Measurements from ENCODE around the gene COL24A1.

Gene COL24A1

GRCh38 chr1:86156566-86157455 is at the start of gene COL24A1:
TSS of gene COL24A1 (minus strand) at chr1:86156772. CDS start at chr1:86156396, 376 bp downstream.
- DNase-seq (ENCODE audit: low spot score) = peak; percentile 79

- DNase-seq (ENCODE audit: low spot score) = no peak
Observed at GRCh38 chr1:86205741-86206140, 49.2 kb upstream of the COL24A1 start.

DNA sequence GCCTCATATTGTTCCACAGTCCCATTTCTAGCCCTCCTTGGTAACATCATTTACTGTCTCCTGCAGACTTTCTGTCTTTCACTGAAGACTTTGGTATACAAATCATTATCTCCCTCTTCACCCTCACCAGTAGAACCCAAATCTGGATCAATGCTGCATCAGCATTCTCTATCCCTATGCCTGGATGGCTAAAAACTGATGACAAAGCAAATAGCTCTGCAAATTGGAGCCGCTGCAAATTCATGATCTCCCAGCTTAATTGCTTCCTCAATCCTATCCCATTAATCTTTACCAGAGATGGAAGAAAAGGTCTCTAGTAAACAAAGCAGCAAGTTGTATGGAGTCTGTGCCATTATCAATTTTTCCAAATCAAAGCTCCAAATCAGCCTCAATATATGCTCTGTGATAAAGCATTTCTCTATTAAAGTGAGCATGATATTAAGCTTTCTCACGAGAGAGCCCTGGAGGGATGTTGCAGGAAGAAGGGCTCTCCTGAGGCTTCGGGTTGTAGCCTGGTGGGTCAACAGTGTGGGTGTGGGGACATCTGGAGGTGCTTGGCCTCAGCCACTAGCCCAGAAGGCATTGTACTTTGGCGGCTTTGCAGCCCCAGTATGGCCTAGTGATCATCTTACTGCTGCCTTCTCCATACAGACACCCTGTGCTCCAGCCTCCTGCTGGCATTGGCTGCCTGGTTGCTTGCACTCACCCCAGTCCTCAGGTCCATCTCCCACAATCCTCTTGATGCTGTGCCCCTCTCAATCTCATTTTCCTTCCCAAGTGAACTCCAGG is 46.2 kb upstream of the COL24A1 start:
- no peak for DNase-seq (ENCODE audit: low spot score)

DNA sequence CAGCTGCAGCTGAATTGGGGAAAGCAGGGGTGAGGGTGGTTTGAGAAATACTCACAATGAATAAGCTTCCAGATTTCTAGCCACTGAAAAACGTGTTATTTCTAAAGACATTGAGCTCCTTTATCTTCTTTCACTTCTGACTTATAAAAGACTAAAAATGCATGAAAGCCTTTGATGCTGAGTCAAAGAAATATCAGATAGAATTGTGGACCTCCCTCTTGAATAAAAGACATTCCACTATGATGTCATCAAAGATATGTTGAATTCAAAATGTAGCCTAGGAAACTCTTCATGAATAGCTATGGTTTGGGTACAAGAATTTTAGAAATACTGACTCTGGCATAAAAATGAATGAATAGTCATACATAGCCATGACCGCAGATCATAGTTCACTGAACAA is 44.7 kb upstream of the COL24A1 start:
- DNase-seq (ENCODE audit: low spot score) = no peak

- DNase-seq (ENCODE audit: low spot score) = no peak
Observed at GRCh38 chr1:86200901-86201300, 44.3 kb upstream of the COL24A1 start.

DNA sequence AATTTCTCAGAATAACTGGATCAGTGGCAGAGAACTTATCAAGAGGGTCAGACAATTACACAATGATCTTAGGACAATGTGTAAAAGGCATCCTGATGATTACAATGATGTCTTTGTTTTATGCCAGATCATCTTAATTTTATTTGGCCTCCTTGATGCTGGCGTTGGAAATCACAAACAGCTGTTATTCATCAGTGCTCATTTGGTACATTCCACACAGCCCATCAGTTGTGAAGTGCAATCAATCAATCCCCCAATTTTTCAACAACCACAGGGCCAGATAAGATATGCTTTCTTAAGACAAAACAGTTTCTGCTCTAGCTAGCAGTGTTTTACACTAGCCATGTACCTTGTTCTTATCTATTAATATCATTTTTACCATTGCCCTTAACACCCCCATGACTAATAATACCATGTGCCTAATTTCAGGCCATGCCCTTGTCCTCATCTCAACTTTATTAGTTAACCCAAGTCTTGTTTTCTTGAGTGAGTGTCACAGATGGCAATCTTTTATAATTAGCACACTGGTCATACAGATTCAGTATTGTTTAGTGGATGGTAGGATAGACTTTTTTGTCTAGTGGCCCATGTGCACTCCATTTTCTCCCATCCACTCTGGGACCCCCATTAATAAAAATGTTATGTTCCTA is 40.8 kb upstream of the COL24A1 start:
- DNase-seq (ENCODE audit: low spot score) = no peak

DNA sequence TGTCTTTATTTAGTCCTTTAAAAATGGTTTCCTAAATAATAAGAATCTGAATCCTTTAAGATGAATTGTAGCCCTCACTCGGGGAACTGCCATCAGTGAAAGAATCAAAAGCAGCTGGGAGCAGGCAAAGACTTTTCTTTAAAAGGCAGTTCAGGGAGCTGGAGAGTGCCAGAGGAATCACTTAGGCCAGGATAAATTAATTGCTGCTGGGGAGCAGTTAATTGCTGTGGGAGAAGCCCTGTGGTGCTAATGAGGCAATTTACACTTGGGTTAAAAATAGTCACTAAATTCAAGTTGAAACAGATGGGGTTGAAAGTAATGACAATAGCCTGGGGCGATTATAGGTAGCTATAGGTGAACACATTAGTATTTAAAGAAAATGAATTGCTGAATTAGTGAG is 38.7 kb upstream of the COL24A1 start:
- DNase-seq (ENCODE audit: low spot score) = no peak

- DNase-seq (ENCODE audit: low spot score) = no peak
Observed at GRCh38 chr1:86194491-86195034, 38.0 kb upstream of the COL24A1 start.

- no peak for DNase-seq (ENCODE audit: low spot score)
Observed at GRCh38 chr1:86192417-86192816, 35.8 kb upstream of the COL24A1 start.

- peak; percentile 14 for DNase-seq (ENCODE audit: low spot score)
Observed at GRCh38 chr1:86191958-86192357, 35.4 kb upstream of the COL24A1 start.

GRCh38 chr1:86190873-86191272 is 34.3 kb upstream of the COL24A1 start:
- DNase-seq (ENCODE audit: low spot score) = no peak

GRCh38 chr1:86184426-86184825 is 27.9 kb upstream of the COL24A1 start:
- DNase-seq (ENCODE audit: low spot score) = no peak

- DNase-seq (ENCODE audit: low spot score) = no peak
Observed at GRCh38 chr1:86183810-86184209, 27.2 kb upstream of the COL24A1 start.

- no peak for DNase-seq (ENCODE audit: low spot score)
Observed at GRCh38 chr1:86176226-86176625, 19.7 kb upstream of the COL24A1 start.

- no peak for DNase-seq (ENCODE audit: low spot score)
Observed at GRCh38 chr1:86175756-86176155, 19.2 kb upstream of the COL24A1 start.

GRCh38 chr1:86169625-86170024 is 13.1 kb upstream of the COL24A1 start:
- no peak for DNase-seq (ENCODE audit: low spot score)

DNA sequence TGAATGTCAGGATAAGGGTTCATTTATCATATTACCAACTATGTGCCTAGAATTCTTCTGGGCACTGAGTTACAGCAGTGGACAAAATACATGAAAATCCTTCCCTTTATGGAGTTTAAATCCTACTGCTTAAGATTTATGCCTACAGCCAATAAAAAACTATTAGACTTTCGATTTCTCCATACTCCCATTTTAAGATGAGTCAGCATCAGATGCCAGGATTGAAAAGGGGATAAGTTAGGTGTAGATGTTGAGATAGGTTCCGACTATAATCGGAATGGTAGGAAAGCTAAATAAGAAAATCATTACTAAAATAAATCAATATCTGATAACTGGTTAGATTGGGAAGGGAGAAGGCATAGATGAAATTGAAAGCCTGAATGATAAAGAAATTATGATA is 3.2 kb upstream of the COL24A1 start:
- no peak for DNase-seq (ENCODE audit: low spot score)

DNA sequence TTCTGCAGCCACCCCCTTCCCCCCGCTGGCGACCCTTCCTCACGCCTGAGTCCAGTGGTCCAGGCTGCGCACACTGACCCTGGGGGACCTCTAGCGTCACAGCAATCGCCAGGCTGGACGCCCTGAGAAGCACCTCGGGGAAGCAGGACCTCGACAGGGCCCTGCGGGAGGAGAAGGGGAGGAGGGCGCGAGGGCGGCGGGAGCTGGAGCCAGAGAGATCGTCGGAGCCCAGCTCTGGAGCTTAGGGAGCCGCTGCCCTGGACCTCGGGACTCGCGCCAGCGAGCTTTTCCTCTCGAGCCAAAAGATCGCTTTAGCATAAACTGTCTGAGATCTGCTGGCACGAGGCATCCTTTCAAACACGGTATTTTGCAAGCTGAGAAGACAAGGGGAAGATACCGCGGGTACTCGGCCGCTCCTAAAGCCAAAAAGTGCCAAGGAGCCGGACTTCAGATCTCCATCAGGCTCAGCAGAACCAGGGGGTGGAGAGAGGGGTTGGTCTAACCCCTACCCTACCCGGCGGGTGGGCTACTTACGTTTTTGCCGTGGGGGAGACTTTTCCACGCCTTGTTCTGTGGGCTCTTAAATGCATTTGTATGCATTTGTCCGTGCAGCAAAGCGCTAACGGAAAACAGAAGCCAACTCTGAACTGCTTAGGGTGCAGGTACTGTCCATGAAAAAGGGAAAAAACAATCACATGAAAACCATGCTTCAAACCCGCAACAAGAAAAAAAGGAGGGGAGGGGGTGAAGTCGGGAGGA is 586 bp downstream of the COL24A1 start:
- DNase-seq (ENCODE audit: low spot score) = peak; percentile 44

GRCh38 chr1:86155051-86155806 is 1.3 kb downstream of the COL24A1 start:
- DNase-seq (ENCODE audit: low spot score) = peak; percentile 51

- peak; percentile 60 for DNase-seq (ENCODE audit: low spot score)
Observed at GRCh38 chr1:86154571-86155050, 2.0 kb downstream of the COL24A1 start.

DNA sequence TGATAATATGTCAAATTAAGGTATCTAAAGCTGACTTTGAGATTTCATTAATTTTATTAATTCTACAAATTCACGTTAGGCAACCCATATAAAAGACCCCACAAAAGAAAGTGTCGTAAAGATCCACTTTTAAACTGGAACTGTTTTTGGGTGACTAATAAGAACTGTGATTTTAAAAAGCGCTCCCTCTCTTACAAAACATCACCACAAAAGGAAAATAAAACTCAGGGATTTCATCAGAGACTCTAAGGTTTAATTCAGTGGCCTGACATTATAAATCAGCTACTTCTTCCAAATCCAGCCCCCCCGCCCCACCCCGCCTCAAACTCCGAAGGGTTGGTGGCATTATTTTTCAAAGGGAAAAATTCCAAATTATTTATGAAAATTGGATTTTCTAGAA is 2.7 kb downstream of the COL24A1 start:
- DNase-seq (ENCODE audit: low spot score) = no peak
